WERI-Rb-1 (cell line): ENCODE results near the gene CDIPT.

ENCODE experiments used
- DNase-seq: peaks from one replicate; pipeline ENCODE4 v3.0.0-alpha.2; 2020
- H3K27ac ChIP-seq: fragments of 250-450 bp; sonication (Bioruptor Pico); 2 replicates; pipeline ENCODE4 v1.5.1; 2020; ENCODE audit warnings: mild to moderate bottlenecking, moderate library complexity
- H3K27me3 ChIP-seq: fragments of 250-450 bp; sonication (Bioruptor Pico); 2 replicates; pipeline ENCODE4 v1.5.1; 2021; ENCODE audit warnings: mild to moderate bottlenecking, low read depth, moderate library complexity; ENCODE audit not compliant: insufficient read depth, severe bottlenecking
- H3K36me3 ChIP-seq: fragments of 250-450 bp; sonication (Bioruptor Pico); 2 replicates; pipeline ENCODE4 v1.5.1; 2020; ENCODE audit warnings: mild to moderate bottlenecking, moderate library complexity
- H3K4me3 ChIP-seq: 2 replicates; pipeline ENCODE4 v1.5.1; 2011; ENCODE audit warnings: low read depth, mild to moderate bottlenecking, control low read depth, low read length
- H3K9me3 ChIP-seq: fragments of 250-450 bp; sonication (Bioruptor Pico); 2 replicates; pipeline ENCODE4 v1.5.1; 2021; ENCODE audit warnings: mild to moderate bottlenecking, moderate library complexity; ENCODE audit not compliant: severe bottlenecking
- TF ChIP-seq, protein P1 (sequence below): IDR thresholded peaks from 2 replicates; pipeline ENCODE4 v1.5.1; 2011; ENCODE audit warnings: low read depth, mild to moderate bottlenecking, control low read depth, inconsistent platforms, low read length

The CDIPT gene

DNA sequence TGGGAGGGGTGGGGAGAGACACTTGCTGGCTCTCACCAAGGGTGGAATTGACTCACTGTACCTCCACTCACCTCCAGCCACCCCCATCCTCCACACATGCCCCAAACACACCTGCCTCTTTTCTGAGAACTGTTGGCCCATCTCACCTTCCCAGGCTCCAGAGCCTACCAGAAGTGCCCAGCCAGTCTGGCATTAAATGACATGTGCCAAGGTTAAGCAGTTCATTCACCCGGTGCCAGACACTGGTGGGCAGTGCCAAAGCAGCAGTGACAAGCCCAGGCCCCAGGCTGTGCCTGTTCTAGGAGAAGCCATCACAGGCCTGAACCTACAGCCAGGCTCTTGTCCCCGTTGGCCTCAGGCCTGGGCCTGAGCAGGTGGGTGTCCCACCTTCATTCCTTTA lies 31.5 kb downstream of the CDIPT start:
- Histone ChIP-seq H3K4me3 (no peak overlapping the region), H3K36me3 (no peaks in the 10 kb centered on the region), H3K27me3 (no peaks in the 10 kb centered on the region), H3K9me3 (no peaks in the 10 kb centered on the region), H3K27ac (no peak overlapping the region)
- DNase-seq = no peak
- TF ChIP-seq, protein P1, sequence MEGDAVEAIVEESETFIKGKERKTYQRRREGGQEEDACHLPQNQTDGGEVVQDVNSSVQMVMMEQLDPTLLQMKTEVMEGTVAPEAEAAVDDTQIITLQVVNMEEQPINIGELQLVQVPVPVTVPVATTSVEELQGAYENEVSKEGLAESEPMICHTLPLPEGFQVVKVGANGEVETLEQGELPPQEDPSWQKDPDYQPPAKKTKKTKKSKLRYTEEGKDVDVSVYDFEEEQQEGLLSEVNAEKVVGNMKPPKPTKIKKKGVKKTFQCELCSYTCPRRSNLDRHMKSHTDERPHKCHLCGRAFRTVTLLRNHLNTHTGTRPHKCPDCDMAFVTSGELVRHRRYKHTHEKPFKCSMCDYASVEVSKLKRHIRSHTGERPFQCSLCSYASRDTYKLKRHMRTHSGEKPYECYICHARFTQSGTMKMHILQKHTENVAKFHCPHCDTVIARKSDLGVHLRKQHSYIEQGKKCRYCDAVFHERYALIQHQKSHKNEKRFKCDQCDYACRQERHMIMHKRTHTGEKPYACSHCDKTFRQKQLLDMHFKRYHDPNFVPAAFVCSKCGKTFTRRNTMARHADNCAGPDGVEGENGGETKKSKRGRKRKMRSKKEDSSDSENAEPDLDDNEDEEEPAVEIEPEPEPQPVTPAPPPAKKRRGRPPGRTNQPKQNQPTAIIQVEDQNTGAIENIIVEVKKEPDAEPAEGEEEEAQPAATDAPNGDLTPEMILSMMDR = no peak

GRCh38 chr16:29830774-29831173 lies 32.3 kb downstream of the CDIPT start:
- no peaks in the 10 kb centered on the region for H3K27me3 ChIP-seq
- no peak overlapping the region for H3K27ac ChIP-seq
- TF ChIP-seq, protein P1 = no peak
- H3K4me3 ChIP-seq = no peak overlapping the region
- no peaks in the 10 kb centered on the region for H3K36me3 ChIP-seq
- no peaks in the 10 kb centered on the region for H3K9me3 ChIP-seq
- no peak for DNase-seq

GRCh38 chr16:29826342-29826695 lies 36.7 kb downstream of the CDIPT start:
- Histone ChIP-seq H3K4me3 (no peak overlapping the region), H3K9me3 (no peaks in the 10 kb centered on the region), H3K27me3 (no peaks in the 10 kb centered on the region), H3K36me3 (no peaks in the 10 kb centered on the region), H3K27ac (peak overlapping the region; percentile 98)
- TF ChIP-seq, protein P1 = no peak
- DNase-seq = no peak

GRCh38 chr16:29825145-29826044 lies 37.6 kb downstream of the CDIPT start:
- peak; percentile 97 for DNase-seq
- H3K4me3 ChIP-seq = peak overlapping the region; percentile 12
- H3K9me3 ChIP-seq = no peaks in the 10 kb centered on the region
- H3K36me3 ChIP-seq = no peaks in the 10 kb centered on the region; the same call in none of the 2 replicates
- H3K27ac ChIP-seq = peak overlapping the region; percentile 98
- TF ChIP-seq, protein P1 = no peak
- H3K27me3 ChIP-seq = no peaks in the 10 kb centered on the region

GRCh38 chr16:29824589-29825144 lies 38.4 kb downstream of the CDIPT start:
- H3K36me3 ChIP-seq = peaks cover 4% of the 10 kb centered on the region

More at GRCh38 chr16:29824589-29825144, 38.4 kb downstream of the CDIPT start:
- Histone ChIP-seq H3K27ac (peak overlapping the region; percentile 98), H3K9me3 (no peaks in the 10 kb centered on the region), H3K4me3 (no peak overlapping the region), H3K27me3 (no peaks in the 10 kb centered on the region)
- no peak for DNase-seq
- TF ChIP-seq, protein P1 = no peak
